ENCODE data around the gene BSDC1. TPM values are rescaled to one million over a fixed set of nuclear protein-coding genes. Genes with fewer than 3 reads are reported as not detected.
A peak's percentile ranks its signal among the peaks of the same experiment; 100 is the strongest.

BSDC1 gene
- total and polyA plus RNA-seq, 2 of the 13 experiments (the other 11 are each of a cell fraction or from before 2014, with no cell fraction given), result 40.3 to 64.2 TPM

GRCh38 chr1:32334864-32335534, 59.2 kb downstream of the BSDC1 start (continued):
- TF ChIP-seq REST (IDR thresholded peaks at IDR 0.05; ENCODE audit: borderline replicate concordance in 1 of 2, low read depth in 1 of 2, low read length in 2 of 2) (no peak), SP1 (IDR thresholded peaks at IDR 0.05) (no peak), SP1 (CRISPR knock-in tag; IDR thresholded peaks at IDR 0.05) (no peak), ZNF83 (CRISPR knock-in tag; IDR thresholded peaks at IDR 0.05; ENCODE audit: borderline replicate concordance) (no peak), POGK (CRISPR knock-in tag; conservative IDR thresholded peaks at IDR 0.05) (0 out of 2 replicates have a peak, but pooled peaks have one; percentile 21), KIAA2018 (CRISPR knock-in tag; IDR thresholded peaks at IDR 0.05; ENCODE audit: borderline replicate concordance) (no peak), XBP1 (CRISPR knock-in tag; IDR thresholded peaks at IDR 0.05) (no peak), IKZF1 (IDR thresholded peaks at IDR 0.05) (no peak), ZNF839 (CRISPR knock-in tag; IDR thresholded peaks at IDR 0.05; ENCODE audit: borderline replicate concordance) (no peak), HOXD1 (CRISPR knock-in tag; IDR thresholded peaks at IDR 0.05) (0 out of 2 replicates have a peak, but pooled peaks have one; percentile 38), NR2F6 (IDR thresholded peaks at IDR 0.05) (no peak), NR2F6 (CRISPR knock-in tag; IDR thresholded peaks at IDR 0.05) (no peak), ZNF660 (CRISPR knock-in tag; IDR thresholded peaks at IDR 0.05; ENCODE audit: borderline replicate concordance, low read depth) (no peak), MTA3 (CRISPR knock-in tag; IDR thresholded peaks at IDR 0.05) (no peak), ZNF619 (CRISPR knock-in tag; IDR thresholded peaks at IDR 0.05) (no peak), HNRNPK (IDR thresholded peaks at IDR 0.05; ENCODE audit: low read depth, low read length, poor library complexity, severe bottlenecking) (peak; percentile 13)

All from HepG2 (cell line).